HG02885 (cell line): ENCODE results near the gene TRUB2.

Source experiments
- ATAC-seq: cut with Tn5 transposase; IDR thresholded peaks from one replicate; pipeline ENCODE4 v1.9.1; 2021; ENCODE audit warnings: mild to moderate bottlenecking; ENCODE audit not compliant: unreplicated experiment, poor library complexity

TRUB2 gene, protein sequence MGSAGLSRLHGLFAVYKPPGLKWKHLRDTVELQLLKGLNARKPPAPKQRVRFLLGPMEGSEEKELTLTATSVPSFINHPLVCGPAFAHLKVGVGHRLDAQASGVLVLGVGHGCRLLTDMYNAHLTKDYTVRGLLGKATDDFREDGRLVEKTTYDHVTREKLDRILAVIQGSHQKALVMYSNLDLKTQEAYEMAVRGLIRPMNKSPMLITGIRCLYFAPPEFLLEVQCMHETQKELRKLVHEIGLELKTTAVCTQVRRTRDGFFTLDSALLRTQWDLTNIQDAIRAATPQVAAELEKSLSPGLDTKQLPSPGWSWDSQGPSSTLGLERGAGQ

DNA sequence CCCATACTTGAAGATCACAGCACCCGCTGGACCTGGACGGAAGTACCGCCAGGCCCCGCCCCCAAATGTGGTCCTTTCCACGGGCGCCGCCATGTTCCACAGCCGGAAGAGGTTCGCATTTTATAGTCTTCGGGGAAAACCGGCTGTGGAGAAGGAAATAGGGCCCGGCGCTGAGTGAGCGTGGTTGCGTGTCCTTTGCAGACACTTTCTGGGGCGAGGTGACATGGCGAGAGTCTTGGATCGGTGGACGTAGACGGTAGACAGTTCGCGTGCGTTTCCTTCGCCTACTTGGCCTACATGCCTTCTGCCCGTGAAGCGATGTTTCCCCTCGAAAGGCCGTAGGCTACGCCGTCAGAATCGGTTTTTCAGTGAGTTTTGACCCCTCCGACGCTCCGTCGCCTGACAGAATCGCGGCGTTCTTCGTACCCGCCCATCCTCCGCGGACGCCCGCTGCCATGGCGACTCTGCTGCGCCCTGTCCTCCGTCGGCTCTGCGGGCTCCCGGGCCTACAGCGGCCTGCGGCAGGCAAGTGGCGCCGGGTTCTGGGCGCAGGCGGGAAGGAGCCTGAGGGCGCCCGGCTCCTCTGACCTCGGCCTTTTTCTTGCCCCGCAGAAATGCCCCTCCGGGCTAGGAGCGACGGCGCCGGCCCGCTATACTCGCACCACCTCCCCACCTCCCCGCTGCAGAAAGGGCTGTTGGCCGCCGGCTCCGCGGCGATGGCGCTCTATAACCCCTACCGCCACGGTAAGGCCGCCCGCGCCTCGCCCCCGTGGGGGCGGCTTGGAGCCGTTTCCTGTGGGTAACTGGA, at the start of gene TRUB2, which contains the start of gene COQ4:
Gene TRUB2, minus strand, starts transcription at position 44 of the 808 bp plus-strand sequence. Its CDS starts 39 bp downstream, at position 5.
Gene COQ4, plus strand, starts transcription at position 436 of the 808 bp plus-strand sequence. Its CDS starts 20 bp downstream, at position 456.
- peak; percentile 79 for ATAC-seq

DNA sequence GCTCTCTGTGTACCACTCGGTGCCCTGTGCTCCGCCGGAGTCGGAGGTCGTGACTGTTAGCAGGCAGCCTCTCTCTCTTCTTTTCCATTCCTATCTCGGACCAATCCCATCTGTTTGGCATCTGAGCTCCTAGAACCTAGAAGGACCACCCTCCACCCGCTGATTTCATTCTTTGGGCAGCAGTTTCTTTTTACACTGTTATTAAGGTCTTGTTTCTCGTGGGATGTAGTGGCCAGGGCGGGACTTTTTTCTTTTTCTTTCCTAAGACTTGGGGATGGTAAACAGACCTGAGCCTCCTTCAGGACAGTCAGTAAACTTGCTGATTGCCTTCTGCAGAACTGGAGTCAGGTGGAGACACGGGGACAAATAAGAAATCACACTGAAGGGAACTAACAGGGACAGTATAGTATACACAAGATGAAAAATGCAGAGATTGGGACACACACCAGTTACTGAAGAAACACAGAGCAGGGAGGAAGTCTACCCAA, 49.4 kb upstream of the TRUB2 start:
- ATAC-seq: no peak

- peak; percentile 88 for ATAC-seq
Observed at GRCh38 chr9:128370752-128371629, 48.7 kb upstream of the TRUB2 start, which contains the start of gene URM1. TSS of gene URM1 (plus strand) at chr9:128371374. CDS start at chr9:128371381, 7 bp downstream.

DNA sequence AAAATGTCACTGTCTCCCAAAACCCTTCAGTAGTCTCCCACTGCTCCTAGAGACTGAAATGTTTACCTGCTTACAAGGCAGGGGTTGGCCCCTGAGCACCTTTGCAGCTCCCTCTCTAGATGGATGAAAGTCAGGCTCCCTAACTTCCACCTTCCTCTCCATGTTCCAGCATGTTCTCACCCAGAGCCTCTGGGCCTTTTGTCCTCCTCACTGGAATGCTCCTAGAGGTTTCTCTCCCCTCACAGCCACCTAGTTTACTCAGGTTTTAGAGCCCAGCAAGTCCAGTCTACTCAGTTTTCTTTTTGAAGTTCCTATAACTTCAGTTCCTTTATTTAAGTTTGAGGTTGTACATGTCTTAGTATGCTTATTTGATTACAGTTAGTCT, 48.1 kb upstream of the TRUB2 start:
- no peak for ATAC-seq

DNA sequence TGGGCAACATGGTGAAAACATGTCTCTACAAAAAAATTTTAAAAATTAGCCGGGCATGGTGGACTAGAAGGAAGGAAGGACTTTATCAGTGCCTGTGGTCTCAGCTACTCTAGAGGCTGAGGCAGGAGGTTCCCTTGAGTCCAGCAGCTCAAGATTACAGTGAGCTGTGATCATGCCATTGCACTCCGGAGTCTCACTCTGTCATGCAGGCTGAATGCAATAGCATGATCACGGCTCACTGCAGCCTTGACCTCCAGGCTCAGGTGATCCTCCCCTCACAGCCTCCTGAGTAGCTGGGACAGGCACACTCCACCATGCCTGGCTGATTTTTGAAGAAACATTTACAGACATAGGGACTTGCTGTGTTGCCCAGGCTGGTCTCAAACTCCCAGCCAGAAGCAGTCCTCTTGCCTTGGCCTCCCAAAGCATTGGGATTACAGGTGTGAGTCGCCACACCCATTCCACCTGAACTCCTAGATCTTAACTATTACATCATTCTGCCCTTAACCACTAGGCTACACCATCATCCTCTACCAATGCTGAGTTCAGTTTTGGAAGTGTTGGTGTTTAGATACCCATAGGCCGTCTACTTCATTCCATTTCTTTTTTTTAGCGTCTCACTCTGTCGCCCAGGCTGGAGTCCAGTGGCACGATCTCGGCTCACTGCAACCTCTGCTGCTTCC, 46.9 kb upstream of the TRUB2 start:
- no peak for ATAC-seq

DNA sequence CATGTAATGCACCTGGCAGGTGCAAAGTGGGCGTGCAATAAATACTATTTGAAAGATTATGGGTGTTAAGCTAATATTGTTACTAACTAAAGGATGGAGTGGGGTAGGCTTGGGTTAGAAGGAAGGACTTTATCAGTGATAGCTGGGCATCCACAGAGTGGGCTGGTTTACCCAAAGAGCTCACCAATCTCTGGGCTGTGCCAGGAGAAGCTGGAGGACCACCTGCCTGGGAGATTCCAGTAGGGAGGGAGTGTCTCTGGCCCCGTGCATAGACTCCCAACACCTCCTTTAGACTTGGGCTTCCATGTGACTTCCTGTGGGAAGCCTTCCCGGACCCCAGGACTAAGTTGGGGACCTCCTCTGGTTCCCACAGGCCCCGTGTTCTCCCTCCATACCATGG, 43.3 kb upstream of the TRUB2 start:
- ATAC-seq: no peak

GRCh38 chr9:128362774-128363173, 40.5 kb upstream of the TRUB2 start:
- ATAC-seq: no peak

- peak; percentile 51 for ATAC-seq
Observed at GRCh38 chr9:128361986-128362646, 39.9 kb upstream of the TRUB2 start.

DNA sequence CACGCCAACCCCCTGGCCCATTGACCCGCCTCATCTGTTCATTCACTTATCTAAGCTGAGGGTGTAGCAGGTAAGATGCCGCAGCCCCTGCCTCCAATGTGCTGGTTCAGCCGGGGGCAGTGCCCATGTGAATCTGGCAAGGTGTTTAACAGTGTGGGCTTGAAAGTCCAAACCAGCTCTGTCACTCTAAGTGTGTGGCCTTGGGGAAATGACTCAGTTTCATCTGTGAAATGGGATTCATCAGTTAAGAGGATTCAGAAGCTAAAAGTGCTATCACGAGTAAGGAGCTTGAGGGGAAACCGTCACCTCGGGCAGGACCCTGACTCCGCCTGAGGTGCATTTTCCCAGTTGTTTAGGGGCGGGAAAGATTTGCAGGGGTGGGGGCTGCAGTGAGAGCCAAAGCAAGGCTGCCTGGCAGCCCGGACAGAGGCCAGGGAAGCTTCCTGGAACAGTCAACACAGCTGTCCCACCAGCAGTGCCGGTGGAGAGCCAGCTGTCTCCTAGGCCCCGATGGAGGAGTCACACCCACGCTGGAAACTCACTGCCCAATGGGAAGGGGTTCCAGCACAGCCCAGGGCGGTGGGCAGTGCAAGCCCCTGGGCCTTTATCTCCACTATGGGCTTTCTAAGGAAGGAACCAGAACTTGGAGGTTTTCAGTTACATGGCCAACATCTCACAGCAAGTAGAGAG, 39.2 kb upstream of the TRUB2 start:
- ATAC-seq: no peak

- no peak for ATAC-seq
Observed at GRCh38 chr9:128360826-128361225, 38.6 kb upstream of the TRUB2 start.

DNA sequence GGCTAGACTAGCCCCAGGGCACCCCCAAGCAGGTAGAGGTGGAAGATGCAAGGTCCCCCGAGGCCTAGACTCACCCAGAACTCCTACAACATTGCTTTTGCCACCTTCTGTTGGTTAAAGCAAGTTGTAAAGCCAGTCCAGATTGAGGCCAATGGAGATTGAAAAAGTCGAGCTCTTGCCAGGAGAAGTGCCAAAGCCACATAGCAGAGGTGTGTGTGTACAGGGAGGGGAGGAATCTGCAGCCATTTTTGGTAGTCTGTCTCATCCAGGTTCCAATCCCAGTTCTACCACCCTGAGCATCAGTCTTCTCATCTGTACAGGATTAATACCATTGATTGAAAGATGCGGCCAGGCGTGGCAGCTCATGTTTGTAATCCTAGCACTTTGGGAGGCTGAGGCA, 36.6 kb upstream of the TRUB2 start:
- ATAC-seq: no peak

- ATAC-seq: no peak
Observed at GRCh38 chr9:128358090-128358489, 35.8 kb upstream of the TRUB2 start.

- ATAC-seq: no peak
Observed at GRCh38 chr9:128355451-128355850, 33.2 kb upstream of the TRUB2 start.

GRCh38 chr9:128349772-128350171, 27.5 kb upstream of the TRUB2 start:
- ATAC-seq: no peak

DNA sequence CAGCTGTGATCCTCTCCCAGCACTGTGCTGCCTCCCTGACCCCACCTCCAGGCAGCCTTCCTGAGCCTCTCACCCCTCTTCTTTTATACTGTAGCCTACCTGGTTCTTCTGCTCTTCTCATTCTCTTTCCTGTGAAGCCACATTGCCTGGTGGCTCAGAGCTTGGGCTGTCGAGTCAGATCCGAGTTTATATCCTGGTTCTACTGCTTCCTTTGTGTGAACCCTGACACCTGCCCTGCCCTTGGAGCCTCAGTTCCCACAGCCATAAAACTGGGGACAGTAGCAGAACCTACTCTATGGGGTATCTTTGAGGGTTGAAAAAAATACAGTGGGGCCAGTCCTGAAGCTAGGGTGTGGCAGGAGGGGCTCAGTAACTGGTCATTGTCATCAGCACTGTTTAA, 26.9 kb upstream of the TRUB2 start:
- no peak for ATAC-seq

- no peak for ATAC-seq
Observed at GRCh38 chr9:128344931-128345605, 22.8 kb upstream of the TRUB2 start.

DNA sequence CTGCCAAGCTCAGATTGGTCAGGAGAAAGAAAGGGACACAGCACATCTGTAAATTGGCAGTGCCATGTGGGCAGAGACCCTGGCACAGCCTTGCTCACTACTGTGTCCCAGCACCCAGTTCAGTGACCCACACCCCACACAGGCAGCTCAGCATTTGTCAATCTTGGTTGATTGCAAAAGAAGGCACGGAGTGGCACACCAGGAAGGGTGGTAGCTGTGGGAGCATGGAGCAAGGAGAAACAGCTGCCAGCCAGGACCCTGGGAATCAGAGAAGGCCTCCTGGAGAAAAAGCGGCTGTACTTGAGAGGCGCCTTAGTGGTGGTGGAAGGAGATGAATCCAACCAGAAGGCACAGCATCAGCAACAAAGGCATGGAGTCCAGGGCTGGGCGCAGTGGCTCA, 21.6 kb upstream of the TRUB2 start:
- ATAC-seq: no peak
